ENCODE data around the gene PKDREJ.

- TF ChIP-seq CTCF (IDR thresholded peaks at IDR 0.05; ENCODE audit: low read length), result no peak; the same call in 1 of the 2 replicates
- no peak for TF ChIP-seq EZH2 (IDR thresholded peaks at IDR 0.05; ENCODE audit: borderline replicate concordance, low read length)
Measured at GRCh38 chr22:46297151-46297812, 34.1 kb upstream of the PKDREJ start.

Measured in OCI-LY1 (cell line).